SK-N-SH treated with all-trans-retinoic acid at 6 μM for 48 hours (cell line): ENCODE results near the gene CPLX4.

Source experiments
- ATAC-seq: fragments of 200-7000 bp; cut with Tn5 transposase; 3 replicates; pipeline ENCODE4 v1.9.1; 2020; ENCODE audit warnings: mild to moderate bottlenecking, moderate library complexity
- ARNTL ChIP-seq: fragments of 450-650 bp; formaldehyde crosslinking; IDR thresholded peaks from 2 replicates; pipeline ENCODE4 v1.5.0; 2020; ENCODE audit warnings: low read depth, mild to moderate bottlenecking, moderate library complexity, borderline replicate concordance
- BACH2 ChIP-seq: fragments of 250-450 bp; sonication (Bioruptor Pico); IDR thresholded peaks from 2 replicates; pipeline ENCODE4 v1.9.0; 2021; ENCODE audit warnings: mild to moderate bottlenecking, borderline replicate concordance
- CSDC2 ChIP-seq: fragments of 250-450 bp; sonication (Bioruptor Pico); IDR thresholded peaks from 2 replicates; pipeline ENCODE4 v1.5.0; 2020; ENCODE audit warnings: mild to moderate bottlenecking, moderate library complexity
- ESRRG ChIP-seq: fragments of 250-450 bp; sonication (Bioruptor Pico); IDR thresholded peaks from 2 replicates; pipeline ENCODE4 v1.6.1; 2021; ENCODE audit warnings: mild to moderate bottlenecking
- GLIS3 ChIP-seq: fragments of 250-450 bp; sonication (Bioruptor Pico); IDR thresholded peaks from 2 replicates; pipeline ENCODE4 v1.5.0; 2020; ENCODE audit warnings: mild to moderate bottlenecking, moderate library complexity
- ISL1 ChIP-seq: fragments of 250-450 bp; sonication (Bioruptor Pico); IDR thresholded peaks from 2 replicates; pipeline ENCODE4 v2.1.2; 2022; ENCODE audit warnings: mild to moderate bottlenecking, moderate library complexity
- OSR1 ChIP-seq: fragments of 250-450 bp; sonication (Bioruptor Pico); IDR thresholded peaks from 2 replicates; pipeline ENCODE4 v1.8.0; 2022; ENCODE audit warnings: moderate library complexity, mild to moderate bottlenecking, inconsistent platforms
- PPARA ChIP-seq: fragments of 250-450 bp; sonication (Bioruptor Pico); IDR thresholded peaks from 2 replicates; pipeline ENCODE4 v1.5.0; 2020; ENCODE audit warnings: mild to moderate bottlenecking, borderline replicate concordance
- RARB ChIP-seq: fragments of 250-450 bp; sonication (Bioruptor Pico); IDR thresholded peaks from 2 replicates; pipeline ENCODE4 v1.8.0; 2021; ENCODE audit warnings: mild to moderate bottlenecking, moderate library complexity
- SNAI2 ChIP-seq: fragments of 250-450 bp; sonication (Bioruptor Pico); IDR thresholded peaks from 2 replicates; pipeline ENCODE4 v1.5.0; 2020; ENCODE audit warnings: mild to moderate bottlenecking, moderate library complexity
- TCF4 ChIP-seq: fragments of 250-450 bp; sonication (Bioruptor Pico); IDR thresholded peaks from 2 replicates; pipeline ENCODE4 v1.8.0; 2021; ENCODE audit warnings: mild to moderate bottlenecking, moderate library complexity, borderline replicate concordance
- TOX ChIP-seq: fragments of 250-450 bp; sonication (Bioruptor Pico); IDR thresholded peaks from 2 replicates; pipeline ENCODE4 v1.8.0; 2021; ENCODE audit warnings: mild to moderate bottlenecking, moderate library complexity, borderline replicate concordance
- ZC3H10 ChIP-seq: fragments of 250-450 bp; sonication (Bioruptor Pico); IDR thresholded peaks from 2 replicates; pipeline ENCODE4 v1.5.1; 2021; ENCODE audit warnings: mild to moderate bottlenecking, moderate library complexity
- ZFP3 ChIP-seq: fragments of 250-450 bp; sonication (Bioruptor Pico); IDR thresholded peaks from 2 replicates; pipeline ENCODE4 v1.5.0; 2020; ENCODE audit warnings: mild to moderate bottlenecking, moderate library complexity
- ZFP30 ChIP-seq: fragments of 450-650 bp; formaldehyde crosslinking; IDR thresholded peaks from 2 replicates; pipeline ENCODE4 v1.5.0; 2022; ENCODE audit warnings: mild to moderate bottlenecking, moderate library complexity
- ZNF565 ChIP-seq: fragments of 450-650 bp; formaldehyde crosslinking; conservative IDR thresholded peaks from 2 replicates; pipeline ENCODE4 v1.5.0; 2020; ENCODE audit warnings: low read depth, mild to moderate bottlenecking, moderate library complexity
- ZNF70 ChIP-seq: fragments of 450-650 bp; formaldehyde crosslinking; IDR thresholded peaks from 2 replicates; pipeline ENCODE4 v1.5.0; 2020; ENCODE audit warnings: mild to moderate bottlenecking, moderate library complexity
- ZNF8 ChIP-seq: fragments of 450-650 bp; formaldehyde crosslinking; IDR thresholded peaks from 2 replicates; pipeline ENCODE4 v1.5.0; 2020; ENCODE audit warnings: mild to moderate bottlenecking, moderate library complexity
- TF ChIP-seq, protein P1 (sequence below): fragments of 250-450 bp; sonication (Bioruptor Pico); IDR thresholded peaks from 2 replicates; pipeline ENCODE4 v1.5.1; 2020; ENCODE audit warnings: low read depth, mild to moderate bottlenecking, moderate library complexity
- TF ChIP-seq, protein P2 (sequence below): fragments of 250-450 bp; sonication (Bioruptor Pico); IDR thresholded peaks from 2 replicates; pipeline ENCODE4 v1.5.1; 2021; ENCODE audit warnings: mild to moderate bottlenecking, moderate library complexity
- TF ChIP-seq, protein P3 (sequence below): fragments of 250-450 bp; sonication (Bioruptor Pico); IDR thresholded peaks from 2 replicates; pipeline ENCODE4 v1.8.0; 2021; ENCODE audit warnings: low read depth, mild to moderate bottlenecking, moderate library complexity, borderline replicate concordance
- TF ChIP-seq, protein P4 (sequence below): fragments of 250-450 bp; sonication (Bioruptor Pico); IDR thresholded peaks from 2 replicates; pipeline ENCODE4 v1.8.0; 2020; ENCODE audit warnings: mild to moderate bottlenecking, moderate library complexity, borderline replicate concordance
- TF ChIP-seq, protein P5 (sequence below): fragments of 250-450 bp; sonication (Bioruptor Pico); IDR thresholded peaks from 2 replicates; pipeline ENCODE4 v1.5.0; 2020; ENCODE audit warnings: mild to moderate bottlenecking, moderate library complexity

CPLX4 gene

DNA sequence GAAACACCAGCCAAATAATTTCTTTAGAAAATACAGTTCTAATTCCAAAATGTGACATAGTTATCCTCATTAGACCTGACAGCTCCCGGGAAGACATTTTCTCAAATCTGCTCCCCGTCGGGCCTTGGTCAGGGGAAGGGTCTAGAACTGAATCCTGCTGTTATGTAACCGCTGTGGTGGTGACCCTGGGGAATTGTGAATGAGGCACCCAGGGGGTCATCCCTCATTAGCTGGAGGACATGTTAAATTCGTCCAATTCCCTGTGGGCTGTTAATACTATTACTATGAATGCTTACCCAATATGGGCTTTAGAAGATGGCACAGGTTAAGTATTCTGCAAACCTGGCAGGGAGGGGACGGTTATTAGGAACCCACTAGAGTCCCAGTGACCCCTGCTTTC, 11.8 kb downstream of the CPLX4 start:
- ATAC-seq, result no peak
- TF ChIP-seq, protein P1, sequence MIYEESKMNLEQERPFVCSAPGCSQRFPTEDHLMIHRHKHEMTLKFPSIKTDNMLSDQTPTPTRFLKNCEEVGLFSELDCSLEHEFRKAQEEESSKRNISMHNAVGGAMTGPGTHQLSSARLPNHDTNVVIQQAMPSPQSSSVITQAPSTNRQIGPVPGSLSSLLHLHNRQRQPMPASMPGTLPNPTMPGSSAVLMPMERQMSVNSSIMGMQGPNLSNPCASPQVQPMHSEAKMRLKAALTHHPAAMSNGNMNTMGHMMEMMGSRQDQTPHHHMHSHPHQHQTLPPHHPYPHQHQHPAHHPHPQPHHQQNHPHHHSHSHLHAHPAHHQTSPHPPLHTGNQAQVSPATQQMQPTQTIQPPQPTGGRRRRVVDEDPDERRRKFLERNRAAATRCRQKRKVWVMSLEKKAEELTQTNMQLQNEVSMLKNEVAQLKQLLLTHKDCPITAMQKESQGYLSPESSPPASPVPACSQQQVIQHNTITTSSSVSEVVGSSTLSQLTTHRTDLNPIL, result no peak
- no peak for TF ChIP-seq ZFP3
- TF ChIP-seq PPARA (CRISPR knock-in tag), result no peak
- no peak for TF ChIP-seq TCF4 (CRISPR knock-in tag)
- TF ChIP-seq ZNF70 (CRISPR knock-in tag), result no peak
- no peak for TF ChIP-seq ZC3H10 (CRISPR knock-in tag)
- TF ChIP-seq, protein P2, sequence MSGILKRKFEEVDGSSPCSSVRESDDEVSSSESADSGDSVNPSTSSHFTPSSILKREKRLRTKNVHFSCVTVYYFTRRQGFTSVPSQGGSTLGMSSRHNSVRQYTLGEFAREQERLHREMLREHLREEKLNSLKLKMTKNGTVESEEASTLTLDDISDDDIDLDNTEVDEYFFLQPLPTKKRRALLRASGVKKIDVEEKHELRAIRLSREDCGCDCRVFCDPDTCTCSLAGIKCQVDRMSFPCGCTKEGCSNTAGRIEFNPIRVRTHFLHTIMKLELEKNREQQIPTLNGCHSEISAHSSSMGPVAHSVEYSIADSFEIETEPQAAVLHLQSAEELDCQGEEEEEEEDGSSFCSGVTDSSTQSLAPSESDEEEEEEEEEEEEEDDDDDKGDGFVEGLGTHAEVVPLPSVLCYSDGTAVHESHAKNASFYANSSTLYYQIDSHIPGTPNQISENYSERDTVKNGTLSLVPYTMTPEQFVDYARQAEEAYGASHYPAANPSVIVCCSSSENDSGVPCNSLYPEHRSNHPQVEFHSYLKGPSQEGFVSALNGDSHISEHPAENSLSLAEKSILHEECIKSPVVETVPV (CRISPR knock-in tag), result no peak
- TF ChIP-seq OSR1 (CRISPR knock-in tag), result no peak
- TF ChIP-seq, protein P3, sequence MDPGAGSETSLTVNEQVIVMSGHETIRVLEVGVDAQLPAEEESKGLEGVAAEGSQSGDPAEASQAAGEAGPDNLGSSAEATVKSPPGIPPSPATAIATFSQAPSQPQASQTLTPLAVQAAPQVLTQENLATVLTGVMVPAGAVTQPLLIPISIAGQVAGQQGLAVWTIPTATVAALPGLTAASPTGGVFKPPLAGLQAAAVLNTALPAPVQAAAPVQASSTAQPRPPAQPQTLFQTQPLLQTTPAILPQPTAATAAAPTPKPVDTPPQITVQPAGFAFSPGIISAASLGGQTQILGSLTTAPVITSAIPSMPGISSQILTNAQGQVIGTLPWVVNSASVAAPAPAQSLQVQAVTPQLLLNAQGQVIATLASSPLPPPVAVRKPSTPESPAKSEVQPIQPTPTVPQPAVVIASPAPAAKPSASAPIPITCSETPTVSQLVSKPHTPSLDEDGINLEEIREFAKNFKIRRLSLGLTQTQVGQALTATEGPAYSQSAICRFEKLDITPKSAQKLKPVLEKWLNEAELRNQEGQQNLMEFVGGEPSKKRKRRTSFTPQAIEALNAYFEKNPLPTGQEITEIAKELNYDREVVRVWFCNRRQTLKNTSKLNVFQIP (CRISPR knock-in tag), result no peak
- TF ChIP-seq SNAI2 (CRISPR knock-in tag), result no peak
- TF ChIP-seq BACH2 (CRISPR knock-in tag), result no peak
- TF ChIP-seq ESRRG, result no peak
- no peak for TF ChIP-seq TOX (CRISPR knock-in tag)
- no peak for TF ChIP-seq ISL1 (CRISPR knock-in tag)
- no peak for TF ChIP-seq CSDC2
- TF ChIP-seq GLIS3 (CRISPR knock-in tag), result no peak
- no peak for TF ChIP-seq ZFP30 (CRISPR knock-in tag)
- no peak for TF ChIP-seq ARNTL (CRISPR knock-in tag)
- TF ChIP-seq, protein P4, sequence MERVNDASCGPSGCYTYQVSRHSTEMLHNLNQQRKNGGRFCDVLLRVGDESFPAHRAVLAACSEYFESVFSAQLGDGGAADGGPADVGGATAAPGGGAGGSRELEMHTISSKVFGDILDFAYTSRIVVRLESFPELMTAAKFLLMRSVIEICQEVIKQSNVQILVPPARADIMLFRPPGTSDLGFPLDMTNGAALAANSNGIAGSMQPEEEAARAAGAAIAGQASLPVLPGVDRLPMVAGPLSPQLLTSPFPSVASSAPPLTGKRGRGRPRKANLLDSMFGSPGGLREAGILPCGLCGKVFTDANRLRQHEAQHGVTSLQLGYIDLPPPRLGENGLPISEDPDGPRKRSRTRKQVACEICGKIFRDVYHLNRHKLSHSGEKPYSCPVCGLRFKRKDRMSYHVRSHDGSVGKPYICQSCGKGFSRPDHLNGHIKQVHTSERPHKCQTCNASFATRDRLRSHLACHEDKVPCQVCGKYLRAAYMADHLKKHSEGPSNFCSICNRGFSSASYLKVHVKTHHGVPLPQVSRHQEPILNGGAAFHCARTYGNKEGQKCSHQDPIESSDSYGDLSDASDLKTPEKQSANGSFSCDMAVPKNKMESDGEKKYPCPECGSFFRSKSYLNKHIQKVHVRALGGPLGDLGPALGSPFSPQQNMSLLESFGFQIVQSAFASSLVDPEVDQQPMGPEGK (CRISPR knock-in tag), result no peak
- TF ChIP-seq ZNF565 (CRISPR knock-in tag), result no peak

DNA sequence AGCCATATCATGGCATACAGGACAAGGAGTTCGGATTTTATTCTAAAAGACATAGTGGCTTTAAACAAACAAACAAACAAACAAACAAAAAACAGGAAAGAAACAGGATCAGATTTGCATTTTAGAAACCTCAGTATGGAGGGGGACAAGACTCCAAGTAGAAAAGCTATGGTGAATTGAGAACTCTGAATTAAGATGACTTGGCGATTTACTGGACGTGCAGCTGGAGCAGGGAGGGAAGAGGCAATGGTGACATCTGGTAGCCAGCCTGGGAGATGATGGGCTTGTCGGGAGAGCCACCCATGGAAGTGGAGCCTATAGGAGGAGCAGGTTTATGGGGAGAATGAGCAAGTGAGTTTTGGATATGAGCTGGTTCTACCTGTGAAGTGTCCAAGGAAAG, 13.2 kb downstream of the CPLX4 start:
- no peak for TF ChIP-seq CSDC2
- TF ChIP-seq, protein P4 (CRISPR knock-in tag), result no peak
- no peak for TF ChIP-seq BACH2 (CRISPR knock-in tag)
- TF ChIP-seq ZNF8, result no peak
- no peak for TF ChIP-seq ZC3H10 (CRISPR knock-in tag)
- TF ChIP-seq GLIS3 (CRISPR knock-in tag), result no peak
- no peak for ATAC-seq

DNA sequence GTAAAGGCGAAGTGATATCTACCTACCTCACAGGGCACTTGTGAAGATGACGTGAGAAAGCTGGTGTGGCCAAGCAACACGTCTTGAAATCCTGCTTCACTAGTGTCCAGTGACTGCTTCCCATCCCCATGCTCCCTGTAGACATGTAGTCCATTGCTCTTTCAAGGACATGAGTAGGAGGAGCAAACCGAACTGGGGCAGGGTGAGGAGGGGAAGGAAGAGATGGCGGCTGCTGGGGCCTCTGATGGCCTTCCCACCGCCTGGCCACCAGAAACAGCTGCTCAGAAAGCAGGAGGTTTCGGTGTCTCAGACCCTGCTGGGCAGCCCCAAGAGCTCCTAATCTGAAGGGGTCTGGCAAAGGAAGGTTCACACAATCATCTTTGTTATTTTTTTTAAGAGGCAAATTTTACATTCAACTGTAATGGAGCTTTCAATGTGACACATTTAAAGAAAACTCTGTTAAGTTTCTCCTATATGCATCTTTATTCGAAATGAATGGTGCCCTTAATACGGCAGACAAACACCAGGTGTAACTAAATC, 14.7 kb downstream of the CPLX4 start:
- no peak for ATAC-seq
- TF ChIP-seq, protein P4 (CRISPR knock-in tag), result no peak
- TF ChIP-seq ZNF70 (CRISPR knock-in tag) (no peak), PPARA (CRISPR knock-in tag) (no peak), ZFP3 (no peak), ARNTL (CRISPR knock-in tag) (no peak), SNAI2 (CRISPR knock-in tag) (no peak), ESRRG (no peak), ZFP30 (CRISPR knock-in tag) (no peak), ZNF565 (CRISPR knock-in tag) (no peak), ISL1 (CRISPR knock-in tag) (no peak), RARB (CRISPR knock-in tag) (no peak)
- TF ChIP-seq, protein P1, result no peak
- TF ChIP-seq, protein P5, sequence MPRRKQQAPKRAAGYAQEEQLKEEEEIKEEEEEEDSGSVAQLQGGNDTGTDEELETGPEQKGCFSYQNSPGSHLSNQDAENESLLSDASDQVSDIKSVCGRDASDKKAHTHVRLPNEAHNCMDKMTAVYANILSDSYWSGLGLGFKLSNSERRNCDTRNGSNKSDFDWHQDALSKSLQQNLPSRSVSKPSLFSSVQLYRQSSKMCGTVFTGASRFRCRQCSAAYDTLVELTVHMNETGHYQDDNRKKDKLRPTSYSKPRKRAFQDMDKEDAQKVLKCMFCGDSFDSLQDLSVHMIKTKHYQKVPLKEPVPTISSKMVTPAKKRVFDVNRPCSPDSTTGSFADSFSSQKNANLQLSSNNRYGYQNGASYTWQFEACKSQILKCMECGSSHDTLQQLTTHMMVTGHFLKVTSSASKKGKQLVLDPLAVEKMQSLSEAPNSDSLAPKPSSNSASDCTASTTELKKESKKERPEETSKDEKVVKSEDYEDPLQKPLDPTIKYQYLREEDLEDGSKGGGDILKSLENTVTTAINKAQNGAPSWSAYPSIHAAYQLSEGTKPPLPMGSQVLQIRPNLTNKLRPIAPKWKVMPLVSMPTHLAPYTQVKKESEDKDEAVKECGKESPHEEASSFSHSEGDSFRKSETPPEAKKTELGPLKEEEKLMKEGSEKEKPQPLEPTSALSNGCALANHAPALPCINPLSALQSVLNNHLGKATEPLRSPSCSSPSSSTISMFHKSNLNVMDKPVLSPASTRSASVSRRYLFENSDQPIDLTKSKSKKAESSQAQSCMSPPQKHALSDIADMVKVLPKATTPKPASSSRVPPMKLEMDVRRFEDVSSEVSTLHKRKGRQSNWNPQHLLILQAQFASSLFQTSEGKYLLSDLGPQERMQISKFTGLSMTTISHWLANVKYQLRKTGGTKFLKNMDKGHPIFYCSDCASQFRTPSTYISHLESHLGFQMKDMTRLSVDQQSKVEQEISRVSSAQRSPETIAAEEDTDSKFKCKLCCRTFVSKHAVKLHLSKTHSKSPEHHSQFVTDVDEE (CRISPR knock-in tag), result no peak
